ENCODE results near the gene CNTN1. TPM values are rescaled to one million over a fixed set of nuclear protein-coding genes. Genes with fewer than 3 reads are reported as not detected.
"Not testable (repeated sequence)": the region's sequence is repeated elsewhere in the genome, so short reads cannot be mapped to it uniquely, and the experiment has no call there.

CNTN1 gene
- total RNA-seq, 1 experiment from 2014 or later, result 0.02 TPM

DNA sequence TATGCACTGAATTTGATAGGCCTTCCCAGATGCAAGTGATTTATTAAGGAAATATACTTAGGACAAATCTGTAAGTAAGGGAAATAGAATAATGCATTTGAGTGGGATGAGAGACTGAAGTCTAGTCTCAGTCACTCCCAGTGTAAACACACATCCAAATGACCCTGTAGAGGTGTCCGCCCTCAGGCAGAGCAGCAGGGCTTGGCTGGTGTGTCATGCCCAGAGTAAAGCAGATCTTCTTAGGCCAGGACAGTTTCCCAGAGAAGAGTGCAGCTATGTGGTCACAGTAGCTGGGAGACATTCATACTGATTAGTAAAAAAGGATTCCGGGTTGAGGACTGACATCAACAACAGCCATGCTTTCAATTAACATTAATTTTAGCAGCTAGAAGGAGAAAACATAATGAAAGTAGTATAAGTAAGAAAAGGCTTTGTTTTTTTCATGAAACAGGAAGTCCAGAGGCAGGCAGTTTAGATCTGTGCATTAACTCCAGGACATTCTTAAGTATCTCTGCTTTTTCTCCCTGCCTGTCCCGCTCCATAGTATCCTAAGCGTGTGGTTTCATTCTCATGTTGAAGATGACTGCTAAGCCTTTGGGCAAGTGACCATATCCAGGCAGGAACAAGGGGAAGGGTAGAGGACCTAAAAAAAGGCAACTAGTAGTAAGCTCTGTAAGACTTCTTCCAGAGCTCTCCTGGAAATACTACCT, 35.7 kb downstream of the CNTN1 start:
- H3K36me3 ChIP-seq, result no peaks in the 10 kb centered on the region
- no peak overlapping the region for H3K27ac ChIP-seq
- no peaks in the 10 kb centered on the region for H3K9me3 ChIP-seq (replicated peaks)
- peaks cover 10% of the 10 kb centered on the region for H3K4me1 ChIP-seq
- peak; percentile 52 to 74 for DNase-seq
- H3K4me3 ChIP-seq, result no peak overlapping the region
- no peaks in the 10 kb centered on the region for H3K27me3 ChIP-seq

DNA sequence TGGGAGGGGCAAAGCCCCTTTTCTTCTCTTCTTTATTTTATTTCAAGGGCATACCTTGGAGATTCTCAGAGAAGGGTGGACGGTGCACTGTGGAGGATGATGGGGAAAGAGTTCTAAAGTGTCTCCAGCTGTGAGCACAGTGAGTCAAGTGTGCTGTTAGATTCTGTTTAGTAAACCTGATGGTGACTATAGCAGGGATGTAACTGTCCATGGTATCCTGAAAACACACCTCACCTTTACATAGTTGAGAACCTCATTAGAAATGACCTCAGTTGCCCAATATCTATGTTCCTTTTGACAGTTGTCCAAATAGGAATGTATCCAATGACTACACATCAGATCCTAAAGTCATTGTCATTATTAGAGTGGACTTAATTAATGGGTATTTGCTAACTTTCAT, 38.0 kb downstream of the CNTN1 start:
- no peak overlapping the region for H3K4me3 ChIP-seq
- H3K27ac ChIP-seq, result no peak overlapping the region
- H3K27me3 ChIP-seq, result no peaks in the 10 kb centered on the region
- no peak for DNase-seq
- peaks cover 10% of the 10 kb centered on the region for H3K4me1 ChIP-seq
- no peaks in the 10 kb centered on the region for H3K36me3 ChIP-seq
- no peaks in the 10 kb centered on the region for H3K9me3 ChIP-seq (replicated peaks)

DNA sequence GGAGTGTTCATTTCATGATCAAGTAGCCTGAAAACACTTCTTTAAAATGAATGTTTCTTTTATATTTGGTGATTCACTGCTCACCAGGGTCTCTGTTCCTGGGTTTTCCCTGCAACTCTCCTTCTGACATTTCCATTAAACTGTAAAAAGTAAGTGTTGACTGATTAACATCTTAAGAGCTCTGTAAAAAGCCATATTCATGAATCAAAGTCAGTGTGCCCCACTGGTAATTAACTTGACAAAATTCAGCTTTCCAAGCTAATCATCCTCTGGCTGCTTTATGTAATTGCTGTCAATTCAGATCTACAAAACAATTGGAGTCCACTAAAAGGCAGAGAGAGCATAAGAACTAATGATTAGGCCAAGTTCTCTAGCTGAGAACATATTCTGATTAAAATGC, 41.6 kb downstream of the CNTN1 start:
- no peak overlapping the region for H3K27ac ChIP-seq
- H3K27me3 ChIP-seq, result no peaks in the 10 kb centered on the region
- H3K9me3 ChIP-seq (replicated peaks), result no peaks in the 10 kb centered on the region
- no peaks in the 10 kb centered on the region for H3K4me1 ChIP-seq
- no peak for DNase-seq
- H3K36me3 ChIP-seq, result no peaks in the 10 kb centered on the region
- no peak overlapping the region for H3K4me3 ChIP-seq

DNA sequence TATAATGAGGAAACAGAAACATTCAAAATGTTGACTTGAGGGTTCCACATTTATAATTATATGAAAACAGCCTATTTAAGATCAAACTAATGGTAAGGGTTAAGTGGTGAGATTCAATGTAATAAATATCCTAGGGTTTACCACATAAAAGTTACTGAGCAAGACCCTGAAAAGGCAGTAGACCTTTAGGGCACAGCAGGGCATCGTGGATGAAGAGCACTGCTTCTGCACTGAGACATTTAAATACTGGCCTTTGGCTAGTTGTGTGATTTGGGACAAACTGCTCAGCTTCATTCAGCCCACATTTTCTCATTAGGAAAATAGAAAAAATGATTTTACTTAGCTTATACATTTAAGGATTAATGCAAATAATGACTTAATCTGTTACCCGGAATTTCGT, 42.0 kb downstream of the CNTN1 start:
- no peak overlapping the region for H3K27ac ChIP-seq
- DNase-seq, result no peak

DNA sequence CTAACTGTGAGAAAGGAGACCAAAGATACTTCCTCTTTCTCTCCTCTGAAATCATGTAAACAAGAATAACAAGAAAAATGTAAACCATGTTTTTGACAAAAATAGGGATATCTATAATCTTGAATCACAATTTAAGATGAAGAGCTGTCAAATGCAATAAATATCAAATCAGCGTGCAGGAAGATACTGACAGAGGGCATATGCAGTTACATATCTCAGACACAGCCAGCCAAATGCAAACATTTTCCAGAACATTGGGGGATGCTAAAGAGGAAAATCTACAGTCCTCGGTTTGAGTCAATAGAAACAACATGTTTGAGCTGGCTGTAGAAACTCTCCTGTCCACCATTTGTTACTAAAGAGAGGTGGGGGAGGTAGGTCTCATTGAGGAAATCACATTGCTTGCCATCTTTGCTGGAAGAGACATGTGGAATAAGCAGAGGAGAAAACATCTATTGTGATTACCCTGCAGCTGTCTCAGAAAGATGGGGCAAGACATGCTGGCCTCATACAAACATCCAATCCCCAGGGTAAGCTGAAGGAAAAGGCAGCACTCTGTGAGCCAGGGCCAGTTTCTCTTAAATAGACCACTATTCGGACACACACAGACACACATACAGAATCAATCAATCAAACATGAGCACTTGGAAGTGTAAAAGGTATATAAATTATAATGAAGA, 43.5 kb downstream of the CNTN1 start:
- Histone ChIP-seq H3K4me1 (no peaks in the 10 kb centered on the region), H3K9me3 (replicated peaks) (no peaks in the 10 kb centered on the region), H3K4me3 (no peak overlapping the region), H3K27ac (no peak overlapping the region), H3K27me3 (no peaks in the 10 kb centered on the region), H3K36me3 (no peaks in the 10 kb centered on the region)
- DNase-seq, result peak; percentile 10 to 54

More for the DNA sequence above, 42.0 kb downstream of the CNTN1 start:
- Histone ChIP-seq H3K27me3 (no peaks in the 10 kb centered on the region), H3K4me3 (no peak overlapping the region), H3K4me1 (no peaks in the 10 kb centered on the region), H3K36me3 (no peaks in the 10 kb centered on the region), H3K9me3 (replicated peaks) (no peaks in the 10 kb centered on the region)

DNA sequence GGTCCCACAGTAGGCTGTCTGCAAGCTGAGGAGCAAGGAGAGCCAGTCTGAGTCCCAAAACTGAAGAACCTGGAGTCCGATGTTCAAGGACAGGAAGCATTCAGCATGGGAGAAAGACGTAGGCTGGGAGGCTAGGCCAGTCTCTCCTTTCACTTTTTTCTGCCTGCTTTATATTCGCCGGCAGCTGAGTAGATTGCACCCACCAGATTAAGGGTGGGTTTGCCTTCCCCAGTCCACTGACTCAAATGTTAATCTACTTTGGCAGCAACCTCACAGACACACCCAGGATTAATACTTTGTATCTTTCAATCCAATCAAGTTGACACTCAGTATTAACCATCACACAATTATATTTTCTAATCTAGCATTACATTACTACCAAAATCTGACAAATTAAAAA, 45.2 kb downstream of the CNTN1 start:
- H3K4me3 ChIP-seq; H3K4me1 ChIP-seq; DNase-seq; H3K36me3 ChIP-seq; H3K27ac ChIP-seq; H3K9me3 ChIP-seq (replicated peaks); H3K27me3 ChIP-seq: not testable (repeated sequence)

DNA sequence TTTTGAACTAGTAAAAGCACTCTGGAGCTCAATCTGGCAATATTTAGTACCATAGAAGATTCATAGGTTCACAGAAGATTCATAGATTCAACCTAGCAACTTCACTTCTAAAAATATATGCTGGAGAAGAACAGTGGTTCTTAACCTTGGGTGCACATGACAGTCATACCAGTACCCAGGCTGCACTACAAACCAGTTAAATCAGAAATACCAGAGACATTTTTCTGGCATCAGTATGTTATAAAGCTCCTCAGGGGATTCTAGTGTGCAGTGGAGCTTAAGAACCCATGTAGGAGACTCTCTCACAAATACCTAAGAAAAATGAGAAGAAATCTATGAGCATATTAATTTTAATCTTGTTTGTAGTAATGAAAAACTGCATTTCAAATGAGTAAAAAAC, 46.6 kb downstream of the CNTN1 start:
- H3K27ac ChIP-seq, result no peak overlapping the region
- H3K4me1 ChIP-seq, result no peaks in the 10 kb centered on the region
- no peaks in the 10 kb centered on the region for H3K9me3 ChIP-seq (replicated peaks)
- no peak for DNase-seq
- H3K36me3 ChIP-seq, result no peaks in the 10 kb centered on the region
- H3K27me3 ChIP-seq, result no peaks in the 10 kb centered on the region
- H3K4me3 ChIP-seq, result no peak overlapping the region

DNA sequence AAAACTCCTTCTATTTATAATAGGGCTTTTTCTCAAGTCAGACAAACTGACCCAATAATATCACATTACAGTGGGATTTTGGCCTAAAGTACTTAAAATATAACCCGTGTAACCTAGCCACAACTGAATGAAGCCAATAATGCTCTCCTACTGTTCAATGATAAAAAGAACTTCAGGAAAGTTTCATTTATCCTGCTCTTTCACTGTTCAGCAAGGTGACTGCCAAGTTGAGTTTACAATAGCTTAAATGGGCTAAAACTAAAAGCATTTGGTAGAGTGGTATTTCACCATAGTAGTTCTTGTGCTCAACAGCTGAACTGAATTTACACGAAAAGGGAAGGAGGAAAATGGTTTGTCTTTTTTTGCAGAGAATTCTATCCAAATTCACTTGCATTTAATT, 49.8 kb downstream of the CNTN1 start:
- Histone ChIP-seq H3K27me3 (no peaks in the 10 kb centered on the region), H3K36me3 (no peaks in the 10 kb centered on the region), H3K4me3 (no peak overlapping the region), H3K4me1 (no peaks in the 10 kb centered on the region), H3K27ac (no peak overlapping the region), H3K9me3 (replicated peaks) (no peaks in the 10 kb centered on the region)
- DNase-seq, result no peak

DNA sequence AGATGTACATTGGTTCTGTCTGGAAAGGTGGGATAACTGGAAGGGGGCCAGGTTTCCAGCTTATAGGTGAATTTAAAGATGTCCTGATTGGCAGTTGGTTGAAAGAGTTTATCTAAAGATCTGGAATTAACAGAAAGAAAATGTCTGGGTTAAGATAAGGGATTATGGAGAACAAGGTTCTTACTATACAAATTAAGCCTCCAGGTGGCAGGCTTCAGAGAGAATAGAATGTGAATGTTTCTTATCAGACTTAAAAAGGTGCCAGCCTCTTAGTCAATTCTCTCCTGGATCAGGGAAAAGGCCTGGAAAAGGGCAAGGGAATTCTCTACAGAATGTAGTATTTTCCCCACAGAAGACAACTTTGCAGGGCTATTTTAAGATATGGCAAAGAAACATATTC, 53.1 kb downstream of the CNTN1 start:
- Histone ChIP-seq H3K4me1 (no peaks in the 10 kb centered on the region), H3K27ac (no peak overlapping the region), H3K9me3 (replicated peaks) (no peaks in the 10 kb centered on the region), H3K27me3 (no peaks in the 10 kb centered on the region), H3K4me3 (no peak overlapping the region), H3K36me3 (no peaks in the 10 kb centered on the region)
- DNase-seq, result no peak

DNA sequence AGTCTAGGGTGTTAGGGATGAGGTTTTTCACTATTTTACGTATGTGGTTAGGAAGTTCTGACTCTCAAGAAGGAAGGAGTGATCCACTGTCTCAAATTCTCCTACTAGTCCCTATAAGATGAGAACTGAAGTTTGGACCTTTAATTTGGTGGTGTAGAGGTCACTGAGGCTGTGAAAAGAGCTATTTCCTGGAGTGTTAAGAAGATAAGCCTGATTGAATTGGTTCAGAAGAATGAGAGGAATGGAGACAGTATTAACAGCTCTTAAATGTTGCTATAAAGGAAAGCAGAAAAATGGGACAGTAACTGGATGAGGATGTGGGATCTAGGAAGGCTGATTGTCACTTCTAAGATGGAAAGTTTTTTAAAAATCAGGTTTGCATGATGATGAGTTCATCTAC, 57.6 kb downstream of the CNTN1 start:
- no peak overlapping the region for H3K4me3 ChIP-seq
- no peaks in the 10 kb centered on the region for H3K27me3 ChIP-seq
- no peak for DNase-seq
- peaks cover 10% of the 10 kb centered on the region for H3K4me1 ChIP-seq
- H3K27ac ChIP-seq, result no peak overlapping the region
- no peaks in the 10 kb centered on the region for H3K36me3 ChIP-seq
- no peaks in the 10 kb centered on the region for H3K9me3 ChIP-seq (replicated peaks)

DNA sequence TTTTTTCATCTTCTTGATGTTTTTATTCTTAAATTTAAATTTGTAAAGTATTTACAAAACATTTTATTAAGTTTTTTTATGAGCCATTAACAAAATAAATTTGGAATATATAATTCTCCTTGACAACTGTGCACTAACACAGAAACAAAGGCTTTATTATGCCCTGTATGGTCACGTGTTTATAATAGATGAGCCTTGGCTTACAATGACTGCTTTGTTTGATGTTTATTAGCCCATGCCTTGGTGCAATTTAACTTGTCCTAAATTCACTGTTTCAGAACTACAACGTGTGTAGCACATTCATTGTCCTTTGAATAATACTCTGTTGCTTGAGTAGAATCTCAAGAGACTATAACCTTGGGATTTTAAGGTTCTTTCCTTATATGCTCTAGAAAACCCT, 59.8 kb downstream of the CNTN1 start:
- peak in 1 of 2 experiments; percentile 59 for DNase-seq
- no peaks in the 10 kb centered on the region for H3K9me3 ChIP-seq (replicated peaks)
- H3K4me1 ChIP-seq, result peaks cover 10% of the 10 kb centered on the region
- no peaks in the 10 kb centered on the region for H3K27me3 ChIP-seq
- H3K27ac ChIP-seq, result no peak overlapping the region
- no peak overlapping the region for H3K4me3 ChIP-seq
- no peaks in the 10 kb centered on the region for H3K36me3 ChIP-seq

DNA sequence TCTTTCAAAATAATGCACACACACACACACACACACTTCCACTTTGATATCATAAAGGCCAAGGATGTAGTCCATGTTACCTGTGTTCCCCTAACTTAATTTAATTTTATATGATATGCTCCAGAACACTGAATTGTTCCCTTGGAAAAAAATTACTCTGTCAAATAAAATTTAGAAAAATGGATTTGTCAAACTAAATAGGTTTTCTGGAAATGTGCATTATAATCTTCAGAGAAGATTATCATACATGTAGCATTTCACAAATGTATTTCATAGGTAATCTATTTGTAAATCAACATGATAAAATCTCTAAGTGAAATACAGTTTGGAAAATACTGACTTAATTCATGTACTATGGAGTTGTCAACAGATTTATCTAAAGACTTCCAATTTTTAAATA, 68.6 kb downstream of the CNTN1 start:
- H3K27ac ChIP-seq, result no peak overlapping the region
- H3K27me3 ChIP-seq, result no peaks in the 10 kb centered on the region
- no peak overlapping the region for H3K4me3 ChIP-seq
- DNase-seq, result no peak
- no peaks in the 10 kb centered on the region for H3K36me3 ChIP-seq
- no peaks in the 10 kb centered on the region for H3K9me3 ChIP-seq (replicated peaks)
- no peaks in the 10 kb centered on the region for H3K4me1 ChIP-seq

DNA sequence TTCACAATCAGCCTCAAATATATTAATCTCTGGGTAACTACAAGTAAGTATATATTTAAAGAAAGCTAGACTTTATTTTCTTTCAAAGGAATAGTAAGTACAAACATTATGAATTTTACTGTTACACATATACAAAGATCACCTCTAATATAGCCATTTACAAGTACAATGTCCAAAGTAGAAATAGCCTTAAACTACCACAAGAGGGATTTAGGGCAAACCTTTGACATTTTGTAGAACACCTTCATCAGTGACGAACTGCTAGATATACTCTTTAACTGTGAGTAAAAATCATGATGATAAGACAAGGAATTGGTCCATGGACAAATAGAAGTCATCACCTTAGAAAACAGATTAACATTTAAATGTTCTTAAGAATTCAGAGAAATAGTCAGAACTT, 69.8 kb downstream of the CNTN1 start:
- no peaks in the 10 kb centered on the region for H3K36me3 ChIP-seq
- DNase-seq, result no peak
- H3K4me3 ChIP-seq, result no peak overlapping the region
- no peaks in the 10 kb centered on the region for H3K4me1 ChIP-seq
- no peaks in the 10 kb centered on the region for H3K9me3 ChIP-seq (replicated peaks)
- H3K27me3 ChIP-seq, result no peaks in the 10 kb centered on the region
- H3K27ac ChIP-seq, result no peak overlapping the region

DNA sequence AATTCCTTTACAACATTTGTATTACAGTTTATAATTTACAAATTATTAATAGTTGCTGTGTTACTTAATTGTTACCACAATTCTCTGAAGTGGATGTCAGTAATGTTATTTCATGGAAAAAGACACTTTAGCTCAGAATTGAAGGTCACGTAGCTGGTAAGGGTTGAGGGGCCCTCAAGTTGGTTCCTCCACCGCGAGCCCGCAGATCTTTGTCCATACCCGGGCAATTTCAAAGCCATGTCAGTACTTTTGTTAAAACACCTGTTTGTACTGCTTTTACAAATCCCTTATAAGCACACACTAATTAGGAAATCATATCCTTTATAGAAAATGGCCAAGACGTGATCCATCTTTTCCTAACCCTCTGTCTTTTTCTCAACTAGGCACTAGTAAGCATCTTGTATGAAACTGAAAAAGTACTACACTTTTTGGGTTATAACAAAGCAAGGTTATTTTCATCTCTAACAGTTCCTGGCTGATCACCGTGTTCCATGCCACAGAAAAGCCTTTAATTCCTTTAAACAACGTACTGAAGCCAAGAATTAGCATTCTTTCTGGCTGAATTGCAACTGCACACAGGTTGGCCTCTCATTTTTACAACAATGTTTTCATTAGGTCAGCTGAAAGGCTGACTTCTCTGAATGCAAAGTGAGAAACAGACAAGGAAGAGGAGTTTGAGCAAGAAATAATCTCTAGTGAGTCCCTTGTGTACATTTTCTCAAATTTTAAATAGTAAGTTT, 76.1 kb downstream of the CNTN1 start:
- no peaks in the 10 kb centered on the region for H3K9me3 ChIP-seq (replicated peaks)
- H3K4me1 ChIP-seq, result no peaks in the 10 kb centered on the region
- H3K36me3 ChIP-seq, result no peaks in the 10 kb centered on the region
- H3K4me3 ChIP-seq, result no peak overlapping the region
- no peak overlapping the region for H3K27ac ChIP-seq
- H3K27me3 ChIP-seq, result no peaks in the 10 kb centered on the region
- no peak for DNase-seq

DNA sequence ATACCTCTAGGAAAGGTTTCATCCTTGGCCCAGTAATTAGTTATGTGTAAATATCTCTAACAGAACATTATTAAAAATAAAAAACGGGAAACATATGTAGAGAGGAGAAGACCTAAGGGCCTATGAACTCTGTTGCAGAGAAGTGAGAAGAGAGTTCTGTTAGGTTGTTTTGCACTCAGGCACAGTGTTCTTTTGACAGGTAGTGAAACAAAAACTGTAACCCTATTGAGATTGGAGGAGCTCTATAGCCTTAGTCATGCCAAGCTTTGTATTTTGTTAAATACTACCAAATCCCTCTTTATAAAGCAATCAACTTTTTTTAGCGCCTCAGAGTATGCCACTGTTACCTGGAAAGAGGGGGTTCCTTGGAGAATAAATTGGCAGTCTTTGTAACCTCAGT, 77.6 kb downstream of the CNTN1 start:
- H3K4me1 ChIP-seq, result no peaks in the 10 kb centered on the region
- H3K36me3 ChIP-seq, result no peaks in the 10 kb centered on the region
- no peaks in the 10 kb centered on the region for H3K27me3 ChIP-seq
- H3K4me3 ChIP-seq, result no peak overlapping the region
- no peaks in the 10 kb centered on the region for H3K9me3 ChIP-seq (replicated peaks)
- DNase-seq, result no peak
- H3K27ac ChIP-seq, result no peak overlapping the region
